ENCODE data around the gene TWF2. TPM values are rescaled to one million over a fixed set of nuclear protein-coding genes. Genes with fewer than 3 reads are reported as not detected.
A peak's percentile ranks its signal among the peaks of the same experiment; 100 is the strongest.

The TWF2 gene
- total and polyA plus RNA-seq, 2 of the 13 experiments (the other 11 are each of a cell fraction or from before 2014, with no cell fraction given) = 45.5 to 108 TPM

DNA sequence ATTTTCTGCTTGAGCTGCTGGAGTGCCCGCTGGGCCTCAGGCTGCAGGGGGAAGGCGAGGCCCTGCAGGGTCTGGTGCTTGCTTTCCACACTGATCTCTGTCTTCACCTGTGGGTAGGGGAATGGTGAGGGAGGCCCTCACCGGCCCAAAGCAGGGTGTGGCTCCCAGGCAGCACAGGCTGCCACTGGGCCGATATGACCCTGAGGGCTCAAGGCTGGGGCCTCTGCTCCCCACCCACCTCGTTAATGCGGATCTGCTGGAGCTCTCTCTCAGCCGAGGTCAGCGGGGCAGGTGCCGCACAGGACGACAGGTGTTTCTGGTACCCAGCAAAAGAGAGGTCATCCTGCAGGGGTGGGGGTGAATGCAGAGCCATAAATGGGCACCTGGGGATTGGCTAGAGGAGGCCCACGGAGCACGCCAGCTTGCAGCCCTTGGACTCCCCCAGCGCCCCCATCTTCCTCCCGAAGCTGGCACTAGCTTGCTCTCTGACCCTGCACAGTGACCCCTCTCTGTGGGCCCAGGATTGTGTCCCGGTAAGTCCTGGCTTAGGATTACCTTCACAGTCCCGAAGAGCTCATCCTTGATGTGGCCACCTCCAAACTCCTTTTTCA, 8.0 kb downstream of the TWF2 start:
- POLR2A ChIA-PET = interaction anchor here (0.5 to 2.2 kb wide), 3 partner anchors 47 to 223 kb away, joined by 3 to 7 read pairs (median 7); partner anchors contain the start of gene WDR82
- Histone ChIP-seq H3K4me3 (replicated peaks in 1 of 3; ENCODE audit: insufficient read depth in 1 of 3, low read depth in 2 of 3, low read length in 3 of 3) (no peak overlapping the region), H4K20me1 (ENCODE audit: insufficient read depth, low read length) (peaks cover 14% of the 10 kb centered on the region), H3K4me1 (ENCODE audit: insufficient read depth, low read length) (peaks cover 15% of the 10 kb centered on the region), H3K27ac (ENCODE audit: extremely low read length, insufficient read depth, low read length) (no peak overlapping the region), H3K9ac (ENCODE audit: insufficient read depth, low read depth, low read length) (no peak overlapping the region), H3K36me3 (replicated peaks in 1 of 2; ENCODE audit: control insufficient read depth in 1 of 2, insufficient read depth in 2 of 2, low read length in 2 of 2) (peaks cover 21 to 50% of the 10 kb centered on the region in 2 experiments), H3K79me2 (ENCODE audit: insufficient read depth, low read length) (peaks cover 5% of the 10 kb centered on the region), H3K4me2 (ENCODE audit: low read depth, low read length) (no peak overlapping the region), H2AFZ (ENCODE audit: low read length) (no peak overlapping the region), H3K9me3 (ENCODE audit: low read length) (no peaks in the 10 kb centered on the region), H3K27me3 (ENCODE audit: control insufficient read depth in 1 of 2, insufficient read depth in 2 of 2, low read length in 2 of 2) (no peaks in the 10 kb centered on the region)
- BruUV-seq (replicated peaks) = no TSS peak
- ATAC-seq (no peak), FAIRE-seq (no peak), DNase-seq (ENCODE audit: low spot score) (no peak)
- CTCF ChIA-PET (ENCODE audit: low intra/inter-chr PET ratio, low total read pairs) = interaction anchor here (1.1 kb wide), 2 partner anchors 108 to 154 kb away, joined by 3 to 10 read pairs; no protein-coding TSS in a partner anchor
- intact Hi-C loops (cut with micrococcal nuclease; ENCODE audit: unreplicated experiment) = no loop called here
- TF ChIP-seq NFIB (CRISPR knock-in tag; IDR thresholded peaks at IDR 0.05; ENCODE audit: borderline replicate concordance) = 0 out of 2 replicates have a peak, but pooled peaks have one; percentile 14
- no peak for TF ChIP-seq HES4 (CRISPR knock-in tag; IDR thresholded peaks at IDR 0.05; ENCODE audit: borderline replicate concordance)
- TF ChIP-seq NKX3-1 (CRISPR knock-in tag; IDR thresholded peaks at IDR 0.05) = no peak
- no peak for TF ChIP-seq ETV5 (CRISPR knock-in tag; IDR thresholded peaks at IDR 0.05; ENCODE audit: borderline replicate concordance)
- no peak for TF ChIP-seq FOXO1 (CRISPR knock-in tag; IDR thresholded peaks at IDR 0.05)
- TF ChIP-seq SP4 (CRISPR knock-in tag; IDR thresholded peaks at IDR 0.05) = no peak
- no peak for TF ChIP-seq ZNF337 (CRISPR knock-in tag; IDR thresholded peaks at IDR 0.05; ENCODE audit: borderline replicate concordance, low read depth)
- no peak for TF ChIP-seq ZNF674 (CRISPR knock-in tag; IDR thresholded peaks at IDR 0.05; ENCODE audit: low read depth)
- TF ChIP-seq JUN (CRISPR knock-in tag; IDR thresholded peaks at IDR 0.05) = no peak
- TF ChIP-seq FOXC1 (CRISPR knock-in tag; IDR thresholded peaks at IDR 0.05; ENCODE audit: borderline replicate concordance) = no peak
- no peak for TF ChIP-seq ZNF546 (CRISPR knock-in tag; conservative IDR thresholded peaks at IDR 0.05)
- no peak for TF ChIP-seq KMT2B (CRISPR knock-in tag; IDR thresholded peaks at IDR 0.05)
- 0 out of 2 replicates have a peak, but pooled peaks have one; percentile 3 for TF ChIP-seq HIVEP1 (CRISPR knock-in tag; IDR thresholded peaks at IDR 0.05)
- no peak for TF ChIP-seq ZIK1 (CRISPR knock-in tag; IDR thresholded peaks at IDR 0.05; ENCODE audit: borderline replicate concordance, low read depth)
- TF ChIP-seq ZNF333 (CRISPR knock-in tag; IDR thresholded peaks at IDR 0.05; ENCODE audit: borderline replicate concordance) = no peak
- no peak for TF ChIP-seq TBP (CRISPR knock-in tag; IDR thresholded peaks at IDR 0.05)
- no peak for TF ChIP-seq POLR2AphosphoS2 (IDR thresholded peaks at IDR 0.05; ENCODE audit: low read depth, low read length)
- 93% methylated on average over 6 of the region's 16 CpGs for WGBS (ENCODE audit: low lambda C conversion rate)
- in situ Hi-C loops (cut with HindIII; ENCODE audit: extremely low pct_ligation_motif_present, low pct_unique_long_range_greater_than_20kb) = no loop called here
